ENCODE data around the gene PMM2.
A peak's percentile ranks its signal among the peaks of the same experiment; 100 is the strongest.

Gene PMM2

GRCh38 chr16:8877894-8878522 is 80.4 kb downstream of the PMM2 start:
- H3K4me3 ChIP-seq (replicated peaks in 1 of 2; ENCODE audit: low read depth in 2 of 2, low read length in 2 of 2) = no peak overlapping the region
- no peak for DNase-seq (ENCODE audit: low read depth in 2 of 2)
- no peak for TF ChIP-seq CTCF (IDR thresholded peaks at IDR 0.05; ENCODE audit: low read depth, low read length)

GRCh38 chr16:8878523-8878911 is 80.9 kb downstream of the PMM2 start:
- no peak for TF ChIP-seq CTCF (IDR thresholded peaks at IDR 0.05; ENCODE audit: low read depth, low read length)
- no peak overlapping the region for H3K4me3 ChIP-seq (replicated peaks in 1 of 2; ENCODE audit: low read depth in 2 of 2, low read length in 2 of 2)
- DNase-seq (ENCODE audit: low read depth in 2 of 2) = peak; percentile 60 to 79

GRCh38 chr16:8880839-8881510 is 83.3 kb downstream of the PMM2 start:
- H3K4me3 ChIP-seq (replicated peaks in 1 of 2; ENCODE audit: low read depth in 2 of 2, low read length in 2 of 2) = no peak overlapping the region
- DNase-seq (ENCODE audit: low read depth in 2 of 2) = no peak
- TF ChIP-seq CTCF (IDR thresholded peaks at IDR 0.05; ENCODE audit: low read depth, low read length) = no peak

GRCh38 chr16:8882041-8882617 is 84.5 kb downstream of the PMM2 start, which contains the start of gene LITAFD:
LITAFD (plus strand) TSS chr16:8882351; CDS start chr16:8884356, 2,005 bp downstream.
- H3K4me3 ChIP-seq (replicated peaks in 1 of 2; ENCODE audit: low read depth in 2 of 2, low read length in 2 of 2) = no peak within 1 kb of the TSS
- TF ChIP-seq CTCF (IDR thresholded peaks at IDR 0.05; ENCODE audit: low read depth, low read length) = no peak
- no peak for DNase-seq (ENCODE audit: low read depth in 2 of 2)

GRCh38 chr16:8882725-8883377 is 85.2 kb downstream of the PMM2 start:
- no peak overlapping the region for H3K4me3 ChIP-seq (replicated peaks in 1 of 2; ENCODE audit: low read depth in 2 of 2, low read length in 2 of 2)
- DNase-seq (ENCODE audit: low read depth in 2 of 2) = no peak
- no peak for TF ChIP-seq CTCF (IDR thresholded peaks at IDR 0.05; ENCODE audit: low read depth, low read length)

DNA sequence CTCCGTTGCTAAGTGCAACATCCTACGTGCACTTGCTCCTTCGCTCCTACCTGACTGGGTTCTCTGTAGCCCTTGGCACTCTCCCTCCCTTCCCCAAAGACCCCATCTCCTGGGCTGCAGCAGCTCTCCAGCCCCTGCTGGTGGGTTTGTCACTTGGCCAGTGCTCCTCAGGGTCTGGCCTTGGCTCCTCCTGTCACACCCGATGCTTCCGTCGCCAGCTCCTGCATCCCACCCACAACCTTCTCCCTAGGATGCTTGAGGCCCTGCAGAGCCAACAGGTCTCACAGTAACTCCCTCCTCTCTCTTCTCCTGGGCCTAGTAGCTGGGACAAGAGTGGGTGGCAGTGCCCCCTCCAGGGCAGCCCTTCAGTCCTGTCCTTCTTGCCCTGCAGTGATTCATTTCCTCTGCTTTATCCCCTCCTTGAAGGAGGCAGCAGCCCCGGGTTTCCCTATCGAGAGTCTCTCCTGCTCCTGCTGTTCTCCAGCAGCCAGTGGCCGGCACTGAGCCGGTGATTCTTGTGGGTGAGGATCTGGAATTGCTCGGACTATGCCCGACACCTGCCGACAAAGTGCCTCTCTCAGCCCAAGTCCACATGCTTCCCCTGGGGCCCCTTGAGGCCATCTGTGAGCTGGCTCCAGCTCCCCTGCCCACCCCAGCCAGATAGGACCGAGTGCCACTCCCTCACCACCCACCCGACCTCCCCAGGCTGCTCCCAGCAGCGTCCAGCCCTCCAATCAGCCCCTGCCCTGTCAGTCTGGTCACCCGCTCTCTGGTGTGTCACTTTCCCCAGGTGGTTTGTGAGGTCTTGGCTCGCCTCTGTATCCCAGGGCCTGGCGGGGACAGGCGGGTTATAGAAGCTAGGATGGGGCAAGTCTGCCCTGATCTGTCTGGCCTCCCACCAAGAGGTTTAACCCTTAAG is 88.3 kb downstream of the PMM2 start:
- TF ChIP-seq CTCF (IDR thresholded peaks at IDR 0.05; ENCODE audit: low read depth, low read length) = peak; percentile 17
- DNase-seq (ENCODE audit: low read depth in 2 of 2) = peak; percentile 42 to 50
- H3K4me3 ChIP-seq (replicated peaks in 1 of 2; ENCODE audit: low read depth in 2 of 2, low read length in 2 of 2) = no peak overlapping the region

All from cardiac fibroblast (primary cell).